Left lung (tissue), 10 donors: ENCODE measurements around the gene HPSE2. TPM values are rescaled to one million over a fixed set of nuclear protein-coding genes. Genes with fewer than 3 reads are reported as not detected.

Experiments
- ATAC-seq: fragments of 200-7000 bp; cut with Tn5 transposase; one replicate; pipeline ENCODE4 v1.9.1; 2020; ENCODE audit warnings: moderate library complexity
- DNase-seq, 4 donors: peaks; one replicate each; pipeline ENCODE4 v3.0.0-alpha.2; 2013 to 2020
- H3K27ac ChIP-seq, 2 donors: fragments of 200-600 bp; sonication (generic) in 1 of 2; one replicate each; pipeline versions ENCODE4 v1.5.0 to v1.8.0; 2020 to 2021
- H3K27me3 ChIP-seq, 2 donors: fragments of 200-600 bp; sonication (generic) in 1 of 2; one replicate each; pipeline versions ENCODE4 v1.5.0 to v1.8.0; 2020 to 2021
- H3K36me3 ChIP-seq, 2 donors: fragments of 200-600 bp; sonication (generic) in 1 of 2; one replicate each; pipeline versions ENCODE4 v1.5.0 to v1.8.0; 2020 to 2021
- H3K4me1 ChIP-seq, 2 donors: fragments of 200-600 bp; one replicate each; pipeline ENCODE4 v1.8.0; 2021
- H3K4me3 ChIP-seq, 2 donors: fragments of 200-600 bp; sonication (generic) in 1 of 2; one replicate each; pipeline versions ENCODE4 v1.5.0 to v1.8.0; 2020 to 2021; ENCODE audit warnings: mild to moderate bottlenecking in 1 of 2
- H3K9me3 ChIP-seq, 2 donors: fragments of 200-600 bp; sonication (generic) in 1 of 2; one replicate each; pipeline versions ENCODE4 v1.5.0 to v1.8.0; 2020 to 2021
- intact Hi-C, 2 donors: fragments of 100-400 bp; cut with DNase I; formaldehyde crosslinking; loops; one replicate each; pipeline versions ENCODE4 v1.11.2 to v1.14.2; 2022
- polyA plus RNA-seq, 6 donors: library from polyadenylated mRNA; unstranded; fragments of 120-200 nt; gene quantifications; one replicate each; pipeline ENCODE4 v1.2.1, GENCODE V29; 2013; ENCODE audit not compliant: insufficient read length in 6 of 6
- total RNA-seq, 2 donors: library from RNA; stranded (reverse); fragmentation: NEBNext Ultra II Directional; extraction: Animal tissue kit (Norgen Biotek cat#: 25700); gene quantifications; one replicate each; pipeline ENCODE4 v1.2.1, GENCODE V29; 2021
- TF ChIP-seq, protein P1 (sequence below), 2 donors: fragments of 200-600 bp; sonication (generic) in 1 of 2; IDR thresholded peaks; one replicate each; pipeline versions ENCODE4 v1.5.0 to v1.8.0; 2021; ENCODE audit warnings: antibody characterized with exemption in 2 of 2
- donor health status: DM: no; HTN: yes; CAD: no.
- donor health status: DM: no; HTN: no; CAD: no.

The HPSE2 gene
- total and polyA plus RNA-seq, 8 donors: 0.50 to 20.4 (median 12.1) TPM

DNA sequence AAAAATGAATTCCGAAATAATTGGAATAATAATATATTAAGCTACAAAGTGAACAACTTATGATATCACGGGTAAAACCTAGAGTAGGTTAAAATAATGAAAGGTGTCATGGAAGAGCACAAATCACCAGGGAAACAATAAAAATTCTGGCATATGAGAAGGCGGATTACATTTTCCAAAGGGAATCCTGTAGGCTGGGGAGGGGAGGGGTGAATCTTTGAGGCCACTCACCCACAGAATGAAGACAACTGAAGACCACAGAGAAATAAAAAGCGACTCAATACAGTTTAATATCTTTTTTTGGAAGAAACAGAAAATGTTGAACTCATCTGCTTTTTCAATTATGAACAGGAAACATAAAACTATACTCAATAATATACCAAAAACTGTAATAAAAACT, 659.6 kb downstream of the HPSE2 start:
- Histone ChIP-seq H3K4me3 (no peak overlapping the region), H3K9me3 (no peaks in the 10 kb centered on the region)
- intact Hi-C loops: no loop called here

GRCh38 chr10:98572594-98572993, 663.1 kb downstream of the HPSE2 start:
- intact Hi-C loops: no loop called here
- ATAC-seq (no peak), DNase-seq (no peak)
- Histone ChIP-seq H3K27me3 (no peaks in the 10 kb centered on the region), H3K9me3 (no peaks in the 10 kb centered on the region), H3K27ac (no peak overlapping the region), H3K4me3 (no peak overlapping the region), H3K36me3 (no peaks in the 10 kb centered on the region), H3K4me1 (no peaks in the 10 kb centered on the region)
- TF ChIP-seq, protein P1, sequence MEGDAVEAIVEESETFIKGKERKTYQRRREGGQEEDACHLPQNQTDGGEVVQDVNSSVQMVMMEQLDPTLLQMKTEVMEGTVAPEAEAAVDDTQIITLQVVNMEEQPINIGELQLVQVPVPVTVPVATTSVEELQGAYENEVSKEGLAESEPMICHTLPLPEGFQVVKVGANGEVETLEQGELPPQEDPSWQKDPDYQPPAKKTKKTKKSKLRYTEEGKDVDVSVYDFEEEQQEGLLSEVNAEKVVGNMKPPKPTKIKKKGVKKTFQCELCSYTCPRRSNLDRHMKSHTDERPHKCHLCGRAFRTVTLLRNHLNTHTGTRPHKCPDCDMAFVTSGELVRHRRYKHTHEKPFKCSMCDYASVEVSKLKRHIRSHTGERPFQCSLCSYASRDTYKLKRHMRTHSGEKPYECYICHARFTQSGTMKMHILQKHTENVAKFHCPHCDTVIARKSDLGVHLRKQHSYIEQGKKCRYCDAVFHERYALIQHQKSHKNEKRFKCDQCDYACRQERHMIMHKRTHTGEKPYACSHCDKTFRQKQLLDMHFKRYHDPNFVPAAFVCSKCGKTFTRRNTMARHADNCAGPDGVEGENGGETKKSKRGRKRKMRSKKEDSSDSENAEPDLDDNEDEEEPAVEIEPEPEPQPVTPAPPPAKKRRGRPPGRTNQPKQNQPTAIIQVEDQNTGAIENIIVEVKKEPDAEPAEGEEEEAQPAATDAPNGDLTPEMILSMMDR (IDR thresholded peaks at IDR 0.05): no peak

More for the DNA sequence above, 659.6 kb downstream of the HPSE2 start:
- Histone ChIP-seq H3K27me3 (no peaks in the 10 kb centered on the region), H3K27ac (no peak overlapping the region), H3K36me3 (no peaks in the 10 kb centered on the region), H3K4me1 (no peaks in the 10 kb centered on the region)
- no peak for ATAC-seq
- no peak for DNase-seq
- TF ChIP-seq, protein P1 (IDR thresholded peaks at IDR 0.05): no peak

GRCh38 chr10:98570834-98571233, 664.8 kb downstream of the HPSE2 start:
- Histone ChIP-seq H3K27ac (no peak overlapping the region), H3K27me3 (no peaks in the 10 kb centered on the region), H3K36me3 (no peaks in the 10 kb centered on the region), H3K4me1 (no peaks in the 10 kb centered on the region), H3K9me3 (no peaks in the 10 kb centered on the region), H3K4me3 (no peak overlapping the region)
- TF ChIP-seq, protein P1 (IDR thresholded peaks at IDR 0.05): no peak
- ATAC-seq (no peak), DNase-seq (no peak)
- intact Hi-C loops: no loop called here

DNA sequence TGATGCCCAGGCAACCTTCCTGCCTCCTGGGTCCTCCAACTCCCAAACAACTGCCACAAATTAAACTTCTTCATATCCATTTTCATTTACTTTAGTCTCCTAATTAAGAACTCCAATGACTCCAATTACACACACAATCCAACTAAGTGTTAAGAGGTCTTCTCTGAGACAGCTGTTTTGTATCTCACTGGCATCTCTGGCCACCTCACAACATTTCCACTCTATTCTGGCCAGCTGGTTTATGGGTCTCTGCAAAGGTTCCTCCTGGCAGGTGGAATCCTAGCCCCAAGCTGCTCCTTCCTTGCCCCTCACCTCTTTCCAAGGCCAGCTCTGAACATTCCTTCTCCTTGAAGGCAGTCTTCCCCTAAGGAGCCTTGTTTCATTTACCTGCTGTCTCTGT, 665.8 kb downstream of the HPSE2 start:
- Histone ChIP-seq H3K27me3 (no peaks in the 10 kb centered on the region), H3K36me3 (no peaks in the 10 kb centered on the region), H3K4me3 (no peak overlapping the region), H3K9me3 (no peaks in the 10 kb centered on the region), H3K27ac (no peak overlapping the region), H3K4me1 (no peaks in the 10 kb centered on the region)
- DNase-seq (no peak), ATAC-seq (no peak)
- intact Hi-C loops: no loop called here
- TF ChIP-seq, protein P1 (IDR thresholded peaks at IDR 0.05): no peak

- Histone ChIP-seq H3K36me3 (no peaks in the 10 kb centered on the region), H3K4me3 (no peak overlapping the region), H3K4me1 (no peaks in the 10 kb centered on the region), H3K27ac (no peak overlapping the region), H3K27me3 (no peaks in the 10 kb centered on the region), H3K9me3 (no peaks in the 10 kb centered on the region)
- ATAC-seq (no peak), DNase-seq (no peak)
- intact Hi-C loops: no loop called here
- TF ChIP-seq, protein P1 (IDR thresholded peaks at IDR 0.05): no peak
Measured at GRCh38 chr10:98568551-98568950, 667.1 kb downstream of the HPSE2 start.
